Panc1 (cell line): Measurements from ENCODE around the gene NOS1.

Experiments used
- CTCF ChIP-seq: fragments of 450-650 bp; IDR thresholded peaks from 2 replicates; pipeline ENCODE4 v1.5.1; 2017; ENCODE audit warnings: mild to moderate bottlenecking
- POLR2AphosphoS5 ChIP-seq: IDR thresholded peaks from 2 replicates; pipeline ENCODE4 v1.6.1; 2012; ENCODE audit warnings: mild to moderate bottlenecking, low read depth, low read length, moderate library complexity
- REST ChIP-seq, 2 experiments: IDR thresholded peaks; 2 replicates each; pipeline ENCODE4 v1.6.1; 2011 to 2012; ENCODE audit warnings: low read depth in 2 of 2, control low read depth in 1 of 2, low read length in 1 of 2, mild to moderate bottlenecking in 1 of 2, moderate library complexity in 1 of 2; ENCODE audit not compliant: insufficient read depth in 1 of 2
- SIN3A ChIP-seq: IDR thresholded peaks from 2 replicates; pipeline ENCODE4 v1.6.1; 2012; ENCODE audit warnings: low read depth, mild to moderate bottlenecking, low read length, moderate library complexity, borderline replicate concordance; ENCODE audit not compliant: insufficient read depth
- TCF7L2 ChIP-seq: IDR thresholded peaks from 2 replicates; pipeline ENCODE4 v1.6.1; 2011; ENCODE audit warnings: mild to moderate bottlenecking, low read depth, low read length, inconsistent platforms

- TF ChIP-seq CTCF (no peak), POLR2AphosphoS5 (no peak), SIN3A (no peak), TCF7L2 (no peak), REST (IDR thresholded peaks at IDR 0.05; ENCODE audit: insufficient read depth in 1 of 2, low read depth in 2 of 2, low read length in 1 of 2) (no peak)
Measured at GRCh38 chr12:117360222-117360550, 1.2 kb downstream of the NOS1 start.
